ENCODE data around the gene SPOCK1. TPM values are rescaled to one million over a fixed set of nuclear protein-coding genes. Genes with fewer than 3 reads are reported as not detected.

SPOCK1 gene
- total RNA-seq, 4 donors from 2014 or later: 22.7 to 117 (median 41.8) TPM

DNA sequence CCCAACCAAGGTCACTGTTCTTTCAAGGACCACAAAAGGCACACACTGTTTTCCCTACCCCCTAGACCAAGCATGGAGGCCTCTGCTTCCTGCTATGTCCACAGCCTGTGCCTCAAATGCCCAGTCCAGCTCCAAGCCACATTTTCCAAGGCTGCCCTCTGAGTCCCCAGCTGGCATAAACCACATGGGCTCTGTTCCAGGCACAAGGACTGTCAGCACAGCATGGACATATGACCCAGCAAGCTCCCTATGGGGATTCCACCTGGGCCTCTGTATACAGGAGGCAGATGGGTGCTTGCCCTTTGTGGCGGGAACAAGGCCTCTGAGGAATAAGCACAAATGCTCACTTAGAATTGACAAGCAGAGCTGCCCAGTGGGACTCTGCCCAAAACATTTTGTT is 115.2 kb downstream of the SPOCK1 start:
- no peak for ATAC-seq (ENCODE audit: low FRiP score)
- no peak for TF ChIP-seq CTCF (IDR thresholded peaks at IDR 0.05)
- DNase-seq (ENCODE audit: low spot score): no peak

GRCh38 chr5:137381555-137381954 is 117.6 kb downstream of the SPOCK1 start:
- DNase-seq (ENCODE audit: low spot score): no peak
- TF ChIP-seq CTCF (IDR thresholded peaks at IDR 0.05): no peak
- ATAC-seq (ENCODE audit: low FRiP score): no peak

- TF ChIP-seq CTCF (IDR thresholded peaks at IDR 0.05): no peak
- ATAC-seq (ENCODE audit: low FRiP score) (no peak), DNase-seq (ENCODE audit: low spot score) (no peak)
Observed at GRCh38 chr5:137379555-137380286, 119.4 kb downstream of the SPOCK1 start.

DNA sequence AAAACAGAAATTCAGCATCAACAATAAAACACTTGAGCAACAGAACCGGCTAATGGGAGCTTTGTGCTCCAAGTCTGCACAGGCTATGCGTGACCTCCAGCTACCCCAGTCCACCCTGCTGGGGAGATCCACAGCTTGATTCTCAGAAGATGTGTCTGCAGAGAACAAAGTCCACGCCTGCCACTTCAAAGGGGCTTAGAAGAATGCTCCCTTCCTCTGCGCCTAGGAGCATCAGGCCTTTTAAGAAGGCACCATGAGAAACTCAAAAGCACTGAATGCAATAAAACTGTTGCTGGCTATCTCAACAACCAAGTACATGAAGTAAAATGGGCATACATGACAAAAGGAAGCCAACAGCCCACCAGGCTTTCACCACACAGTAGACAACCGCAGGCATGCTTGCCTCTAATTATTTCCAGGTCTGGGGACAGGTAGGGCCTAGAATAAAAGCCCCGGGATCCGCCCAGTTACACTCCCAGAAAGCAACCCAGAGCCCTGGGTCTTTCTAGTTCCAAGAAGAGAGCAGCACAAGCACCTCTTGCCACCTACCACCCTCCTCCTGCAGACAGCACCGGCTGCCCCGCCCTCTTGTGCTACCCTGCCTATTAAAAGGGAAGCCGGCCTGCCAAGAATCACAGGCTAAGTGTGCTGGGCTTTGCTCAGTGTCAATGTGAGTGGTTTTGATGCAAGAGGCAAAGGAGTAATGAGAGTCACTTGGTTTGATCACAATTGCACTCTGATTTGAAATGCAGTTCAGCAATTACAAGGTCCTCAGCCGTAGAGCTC is 123.2 kb downstream of the SPOCK1 start:
- no peak for TF ChIP-seq CTCF (IDR thresholded peaks at IDR 0.05)
- ATAC-seq (ENCODE audit: low FRiP score) (no peak), DNase-seq (ENCODE audit: low spot score) (no peak)

- ATAC-seq (ENCODE audit: low FRiP score) (no peak), DNase-seq (ENCODE audit: low spot score) (no peak)
Observed at GRCh38 chr5:137374110-137374714, 124.9 kb downstream of the SPOCK1 start.

GRCh38 chr5:137372773-137373160 is 126.4 kb downstream of the SPOCK1 start:
- ATAC-seq (ENCODE audit: low FRiP score): no peak
- DNase-seq (ENCODE audit: low spot score): no peak
- no peak for TF ChIP-seq CTCF (IDR thresholded peaks at IDR 0.05)

More at GRCh38 chr5:137374110-137374714, 124.9 kb downstream of the SPOCK1 start:
- TF ChIP-seq CTCF (IDR thresholded peaks at IDR 0.05): no peak

All from omental fat pad (tissue), 4 donors.